Measurements from ENCODE around the gene CDKN2B. TPM values are rescaled to one million over a fixed set of nuclear protein-coding genes. Genes with fewer than 3 reads are reported as not detected.

The CDKN2B gene
- total and polyA plus RNA-seq, 7 experiments from 2014 or later, result 0.32 to 4.1 (median 1.6) TPM; not detected in 4

- ChIA-PET POLR2A (interaction anchor here (0.7 to 0.8 kb wide), 2 partner anchors 45 to 217 kb away, joined by 3 read pairs; no protein-coding TSS in a partner anchor), CTCF (no interaction called here)
- Histone ChIP-seq H3K4me3 (ENCODE audit: low read length) (no peak overlapping the region), H3K4me1 (ENCODE audit: control insufficient read depth in 2 of 2, insufficient read depth in 2 of 2, low read length in 2 of 2) (peaks cover 13 to 17% of the 10 kb centered on the region in 2 donors), H3K9me3 (ENCODE audit: control insufficient read depth in 2 of 3, low read length in 3 of 3) (peaks cover 0 to 32% (median 5%) of the 10 kb centered on the region in 3 experiments), H3K36me3 (ENCODE audit: control insufficient read depth in 2 of 3, insufficient read depth in 3 of 3, low read length in 3 of 3) (no peaks in the 10 kb centered on the region), H3K27me3 (ENCODE audit: control insufficient read depth in 2 of 2, insufficient read depth in 2 of 2, low read length in 2 of 2) (peaks cover 76 to 87% of the 10 kb centered on the region in 2 donors), H3K27ac (ENCODE audit: low read depth, low read length) (no peak overlapping the region)
- Mint-ChIP-seq H3K27ac (peak overlapping the region in 3 of 9 donors; percentile 1 to 86 (median 61)), H3K4me1 (peaks cover 6 to 43% (median 30%) of the 10 kb centered on the region in 7 donors), H3K36me3 (peaks cover 0 to 27% (median 20%) of the 10 kb centered on the region in 5 donors), H3K9me3 (peaks cover 8 to 82% (median 47%) of the 10 kb centered on the region in 11 donors), H3K4me3 (peak overlapping the region in 4 of 10 donors; percentile 18 to 66 (median 32)), H3K27me3 (peaks cover 94 to 97% (median 96%) of the 10 kb centered on the region in 5 donors)
- intact Hi-C loops (cut with micrococcal nuclease), result loop anchor here (5.0 kb wide), 2 partner anchors 169 to 1851 kb away; partner anchors contain the start of gene MTAP (in 1 of the 2)
- ATAC-seq (no peak), DNase-seq (no peak)
These were observed 38.1 kb downstream of the CDKN2B start for GRCh38 chr9:21970800-21971640.

DNA sequence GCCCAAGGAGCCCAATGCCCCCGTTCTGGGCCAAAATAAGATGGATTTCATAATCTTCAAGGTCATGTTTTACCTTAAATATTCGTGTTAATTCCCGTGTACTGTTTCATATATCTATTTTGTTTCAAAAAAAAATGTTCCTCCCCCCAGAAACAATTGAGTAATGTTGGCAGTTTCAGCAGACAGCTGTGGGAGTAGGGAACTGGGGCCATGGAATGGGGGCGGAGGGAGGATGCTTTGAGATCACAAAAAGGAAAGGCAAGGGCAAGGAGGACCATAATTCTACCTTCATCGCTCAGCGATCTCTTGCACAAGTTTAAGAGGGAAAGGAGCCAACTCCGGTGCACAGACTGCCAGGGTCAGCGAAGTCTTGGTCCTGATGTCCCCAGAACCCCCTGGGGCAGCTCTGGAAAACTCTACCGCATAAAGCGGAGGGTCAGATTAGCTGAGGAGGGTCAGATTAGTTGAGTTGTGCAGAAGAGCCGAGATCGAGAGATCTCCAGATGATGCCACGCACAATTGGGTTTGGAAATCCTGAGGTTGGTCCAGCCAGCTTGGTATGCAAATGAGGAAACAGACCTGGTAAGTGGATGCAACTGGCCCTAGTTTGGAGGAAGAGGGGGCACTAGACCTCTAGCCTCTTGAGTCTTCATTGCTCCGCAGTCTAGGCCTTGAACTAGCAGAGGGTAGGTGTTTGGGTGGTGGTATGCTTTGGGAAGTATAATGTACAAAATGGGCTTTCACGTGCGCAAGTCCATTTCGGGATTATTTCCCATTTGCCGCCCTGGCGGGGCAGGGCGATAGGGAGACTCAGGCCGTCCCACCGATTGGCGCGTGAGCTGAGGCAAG, 38.9 kb downstream of the CDKN2B start:
- Mint-ChIP-seq H3K4me3 (peak overlapping the region in 4 of 10 donors; percentile 24 to 55 (median 30)), H3K9me3 (peaks cover 8 to 82% (median 50%) of the 10 kb centered on the region in 11 donors)
- no peak for DNase-seq

GRCh38 chr9:21969011-21969940, 39.8 kb downstream of the CDKN2B start:
- H3K27ac Mint-ChIP-seq, result peak overlapping the region in 7 of 9 donors; percentile 62 to 89 (median 79)
- no peak for DNase-seq
- H3K4me1 ChIP-seq (ENCODE audit: control insufficient read depth in 2 of 2, insufficient read depth in 2 of 2, low read length in 2 of 2), result peaks cover 11 to 21% of the 10 kb centered on the region in 2 donors
- peaks cover 74 to 88% of the 10 kb centered on the region in 2 donors for H3K27me3 ChIP-seq (ENCODE audit: control insufficient read depth in 2 of 2, insufficient read depth in 2 of 2, low read length in 2 of 2)
- ChIA-PET POLR2A (no interaction called here), CTCF (no interaction called here)
- no peak for ATAC-seq
- peaks cover 11 to 44% (median 32%) of the 10 kb centered on the region in 7 donors for H3K4me1 Mint-ChIP-seq
- peak overlapping the region in 9 of 10 donors; percentile 2 to 77 (median 54) for H3K4me3 Mint-ChIP-seq
- H3K36me3 Mint-ChIP-seq, result peaks cover 0 to 31% (median 24%) of the 10 kb centered on the region in 5 donors
- peaks cover 0 to 37% (median 5%) of the 10 kb centered on the region in 3 experiments for H3K9me3 ChIP-seq (ENCODE audit: control insufficient read depth in 2 of 3, low read length in 3 of 3)
- H3K27me3 Mint-ChIP-seq, result peaks cover 94 to 97% (median 96%) of the 10 kb centered on the region in 5 donors
- intact Hi-C loops (cut with micrococcal nuclease), result loop anchor here (1.0 to 5.0 kb wide), 4 partner anchors 25 to 137 kb away; partner anchors contain the start of genes CDKN2A (in 1 of the 2), CDKN2B (in 1 of the 2) and CDKN2B-AS1 (in 1 of the 2)
- no peaks in the 10 kb centered on the region for H3K36me3 ChIP-seq (ENCODE audit: control insufficient read depth in 2 of 3, insufficient read depth in 3 of 3, low read length in 3 of 3)
- peaks cover 8 to 87% (median 50%) of the 10 kb centered on the region in 11 donors for H3K9me3 Mint-ChIP-seq
- no peak overlapping the region for H3K27ac ChIP-seq (ENCODE audit: low read depth, low read length)
- H3K4me3 ChIP-seq (ENCODE audit: low read length), result no peak overlapping the region

More for the DNA sequence above, 38.9 kb downstream of the CDKN2B start:
- no peak overlapping the region for H3K4me3 ChIP-seq (ENCODE audit: low read length)
- H3K4me1 ChIP-seq (ENCODE audit: control insufficient read depth in 2 of 2, insufficient read depth in 2 of 2, low read length in 2 of 2), result peaks cover 14 to 17% of the 10 kb centered on the region in 2 donors
- ChIA-PET CTCF (no interaction called here), POLR2A (interaction anchor here (0.8 kb wide), 1 partner anchor 44 kb away, joined by 3 read pairs; no protein-coding TSS in a partner anchor)
- no peak overlapping the region for H3K27ac ChIP-seq (ENCODE audit: low read depth, low read length)
- peak overlapping the region in 5 of 9 donors; percentile 46 to 86 (median 71) for H3K27ac Mint-ChIP-seq
- peaks cover 0 to 29% (median 25%) of the 10 kb centered on the region in 5 donors for H3K36me3 Mint-ChIP-seq
- no peaks in the 10 kb centered on the region for H3K36me3 ChIP-seq (ENCODE audit: control insufficient read depth in 2 of 3, insufficient read depth in 3 of 3, low read length in 3 of 3)
- no peak for ATAC-seq
- peaks cover 74 to 87% of the 10 kb centered on the region in 2 donors for H3K27me3 ChIP-seq (ENCODE audit: control insufficient read depth in 2 of 2, insufficient read depth in 2 of 2, low read length in 2 of 2)
- intact Hi-C loops (cut with micrococcal nuclease), result loop anchor here (1.0 to 5.0 kb wide), 6 partner anchors 24 to 1852 kb away; partner anchors contain the start of genes CDKN2A (in 1 of the 2), CDKN2B (in 1 of the 2), CDKN2B-AS1 (in 1 of the 2) and MTAP (in 1 of the 2)
- peaks cover 94 to 97% (median 96%) of the 10 kb centered on the region in 5 donors for H3K27me3 Mint-ChIP-seq
- H3K9me3 ChIP-seq (ENCODE audit: control insufficient read depth in 2 of 3, low read length in 3 of 3), result peaks cover 0 to 32% (median 5%) of the 10 kb centered on the region in 3 experiments
- peaks cover 11 to 43% (median 32%) of the 10 kb centered on the region in 7 donors for H3K4me1 Mint-ChIP-seq

GRCh38 chr9:21968331-21969010, 40.6 kb downstream of the CDKN2B start:
- H3K9me3 Mint-ChIP-seq, result peaks cover 9 to 90% (median 50%) of the 10 kb centered on the region in 11 donors
- H3K27me3 Mint-ChIP-seq, result peaks cover 93 to 97% (median 96%) of the 10 kb centered on the region in 5 donors
- Histone ChIP-seq H3K9me3 (ENCODE audit: control insufficient read depth in 2 of 3, low read length in 3 of 3) (peaks cover 0 to 37% (median 5%) of the 10 kb centered on the region in 3 experiments), H3K4me3 (ENCODE audit: low read length) (no peak overlapping the region), H3K27me3 (ENCODE audit: control insufficient read depth in 2 of 2, insufficient read depth in 2 of 2, low read length in 2 of 2) (peaks cover 72 to 88% of the 10 kb centered on the region in 2 donors), H3K27ac (ENCODE audit: low read depth, low read length) (no peak overlapping the region), H3K36me3 (ENCODE audit: control insufficient read depth in 2 of 3, insufficient read depth in 3 of 3, low read length in 3 of 3) (no peaks in the 10 kb centered on the region), H3K4me1 (ENCODE audit: control insufficient read depth in 2 of 2, insufficient read depth in 2 of 2, low read length in 2 of 2) (peaks cover 10 to 18% of the 10 kb centered on the region in 2 donors)
- ChIA-PET POLR2A (interaction anchor here (0.9 kb wide), 1 partner anchor 8 kb away, joined by 3 read pairs; no protein-coding TSS in a partner anchor), CTCF (no interaction called here)
- peak overlapping the region in 8 of 9 donors; percentile 58 to 89 (median 79) for H3K27ac Mint-ChIP-seq
- DNase-seq (peak in 2 of 9 donors; percentile 16 to 43), ATAC-seq (no peak)
- peaks cover 0 to 32% (median 26%) of the 10 kb centered on the region in 5 donors for H3K36me3 Mint-ChIP-seq
- intact Hi-C loops (cut with micrococcal nuclease), result loop anchor here (1.0 to 5.0 kb wide), 4 partner anchors 26 to 136 kb away; partner anchors contain the start of genes CDKN2A (in 1 of the 2), CDKN2B (in 1 of the 2) and CDKN2B-AS1 (in 1 of the 2)
- H3K4me1 Mint-ChIP-seq, result peaks cover 11 to 40% (median 29%) of the 10 kb centered on the region in 7 donors
- H3K4me3 Mint-ChIP-seq, result peak overlapping the region in 9 of 10 donors; percentile 2 to 77 (median 56)

GRCh38 chr9:21967702-21968101, 41.4 kb downstream of the CDKN2B start:
- H3K27ac Mint-ChIP-seq, result peak overlapping the region in 7 of 9 donors; percentile 6 to 86 (median 82)

More at GRCh38 chr9:21967702-21968101, 41.4 kb downstream of the CDKN2B start:
- Mint-ChIP-seq H3K36me3 (peaks cover 0 to 32% (median 24%) of the 10 kb centered on the region in 5 donors), H3K4me3 (peak overlapping the region in 3 of 10 donors; percentile 59 to 66 (median 59)), H3K27me3 (peaks cover 93 to 97% (median 96%) of the 10 kb centered on the region in 5 donors), H3K4me1 (peaks cover 11 to 38% (median 29%) of the 10 kb centered on the region in 7 donors), H3K9me3 (peaks cover 9 to 95% (median 53%) of the 10 kb centered on the region in 11 donors)
- ATAC-seq (no peak), DNase-seq (no peak)
- peaks cover 10 to 18% of the 10 kb centered on the region in 2 donors for H3K4me1 ChIP-seq (ENCODE audit: control insufficient read depth in 2 of 2, insufficient read depth in 2 of 2, low read length in 2 of 2)
- POLR2A ChIA-PET, result interaction anchor here (0.9 kb wide), 1 partner anchor 9 kb away, joined by 3 read pairs; no protein-coding TSS in a partner anchor
- no peak overlapping the region for H3K4me3 ChIP-seq (ENCODE audit: low read length)
- intact Hi-C loops (cut with micrococcal nuclease), result loop anchor here (1.0 to 5.0 kb wide), 5 partner anchors 8 to 135 kb away; partner anchors contain the start of gene CDKN2B (in 1 of the 2)
- CTCF ChIA-PET, result no interaction called here
- H3K27me3 ChIP-seq (ENCODE audit: control insufficient read depth in 2 of 2, insufficient read depth in 2 of 2, low read length in 2 of 2), result peaks cover 73 to 85% of the 10 kb centered on the region in 2 donors
- no peak overlapping the region for H3K27ac ChIP-seq (ENCODE audit: low read depth, low read length)
- H3K36me3 ChIP-seq (ENCODE audit: control insufficient read depth in 2 of 3, insufficient read depth in 3 of 3, low read length in 3 of 3), result no peaks in the 10 kb centered on the region
- H3K9me3 ChIP-seq (ENCODE audit: control insufficient read depth in 2 of 3, low read length in 3 of 3), result peaks cover 0 to 37% (median 5%) of the 10 kb centered on the region in 3 experiments

All from naive thymus-derived CD4-positive, alpha-beta T cell (primary cell).